Heart right ventricle (tissue), 16 donors: ENCODE measurements around the gene G6PC1. TPM values are rescaled to one million over a fixed set of nuclear protein-coding genes. Genes with fewer than 3 reads are reported as not detected.
"Not testable (repeated sequence)": the region's sequence is repeated elsewhere in the genome, so short reads cannot be mapped to it uniquely, and the experiment has no call there.

Experiments
- ATAC-seq, 8 donors: fragments of 200-7000 bp; cut with Tn5 transposase; one replicate each; pipeline ENCODE4 v1.9.1; 2020; ENCODE audit warnings: mild to moderate bottlenecking in 8 of 8, moderate library complexity in 8 of 8, moderate number of reproducible peaks in 1 of 8
- DNase-seq, 2 donors: peaks; one replicate each; pipeline ENCODE4 v3.0.0-alpha.2; 2020
- H3K27ac ChIP-seq, 10 donors: fragments of 200-600 bp; sonication (generic) in 2 of 10; one replicate each; pipeline versions ENCODE4 v1.5.0 to v1.8.0; 2020 to 2022; ENCODE audit warnings: mild to moderate bottlenecking in 3 of 10
- H3K27me3 ChIP-seq, 7 donors: fragments of 200-600 bp; one replicate each; pipeline ENCODE4 v1.8.0; 2021 to 2022; ENCODE audit warnings: mild to moderate bottlenecking in 2 of 7
- H3K36me3 ChIP-seq, 9 donors: fragments of 200-600 bp; sonication (generic) in 1 of 9; one replicate each; pipeline versions ENCODE4 v1.5.0 to v1.8.0; 2020 to 2022; ENCODE audit warnings: mild to moderate bottlenecking in 2 of 9
- H3K4me1 ChIP-seq, 9 donors: fragments of 200-600 bp; sonication (generic) in 1 of 9; one replicate each; pipeline versions ENCODE4 v1.5.0 to v1.8.0; 2020 to 2022; ENCODE audit warnings: mild to moderate bottlenecking in 4 of 9
- H3K4me3 ChIP-seq, 10 donors: fragments of 200-600 bp; sonication (generic) in 2 of 10; one replicate each; pipeline versions ENCODE4 v1.5.0 to v1.8.0; 2020 to 2022; ENCODE audit warnings: mild to moderate bottlenecking in 7 of 10, moderate library complexity in 2 of 10
- H3K9me3 ChIP-seq, 11 donors: fragments of 200-600 bp in 10 of 11; sonication (generic) in 2 of 11; one replicate each; pipeline versions ENCODE4 v1.5.0 to v1.8.0; 2013 to 2022; ENCODE audit warnings: mild to moderate bottlenecking in 2 of 11, control low read depth in 1 of 11, moderate library complexity in 1 of 11
- CTCF ChIP-seq, 9 donors: fragments of 200-600 bp; sonication (generic) in 2 of 9; IDR thresholded peaks; one replicate each; pipeline versions ENCODE4 v1.5.0 to v1.8.0; 2021 to 2022; ENCODE audit warnings: antibody characterized with exemption in 9 of 9, mild to moderate bottlenecking in 5 of 9, moderate library complexity in 1 of 9
- WGBS, 2 donors: extraction: QIAGEN DNeasy Blood & Tissue Kit; methylation state at CpG; one replicate each; pipeline ENCODE4 v1.1.7; 2013; ENCODE audit warnings: inconsistent platforms in 1 of 2; 5-methylcytosine and 5-hydroxymethylcytosine counted together
- intact Hi-C, 10 donors: fragments of 100-400 bp; cut with DNase I; formaldehyde crosslinking; loops; one replicate each; pipeline versions ENCODE4 v1.11.1 to v1.14.2; 2022
- long read RNA-seq, 3 donors: library from polyadenylated mRNA; unstranded; transcript quantifications; one replicate each; pipeline ENCODE4 v2.0.0, GENCODE V29; 2020 to 2021
- polyA plus RNA-seq, 2 donors: library from polyadenylated mRNA; stranded (reverse); fragments of 200-250 nt; gene quantifications; one replicate each; pipeline ENCODE4 v1.2.3, GENCODE V29; 2013
- total RNA-seq, 10 donors: library from RNA; stranded (reverse); fragmentation: NEBNext Ultra II Directional in 3 of 10; extraction: Animal tissue kit (Norgen Biotek cat#: 25700) in 3 of 10; gene quantifications; one replicate each; pipeline versions ENCODE4 v1.2.1 to v1.2.4, GENCODE V29; 2021 to 2023
- donor health status: Arrhythmogenic right ventricular cardiomyopathy.
- donor health status: ischemic (EF 13 %, LVEDD 7.1; RV severe dilation, severe dysfunction).
- donor health status: healthy with polysubstance abuse.
- donor health status: DM: no; HTN: yes; CAD: no.
- donor health status: DM: no; HTN: no; CAD: no.
- donor health status: ischemic (EF 25% LVEDD 6.9; RV normal size, moderate dysfunction).
- donor health status: ischemic (EF 25% LVEDD 5.7; RV mildly dilated, moderate dysfunction).
- donor health status: healthy.
- donor health status: DM: yes; HTN: yes; CAD: no.
- donor health status: Ischemic cardiomyopathy.
- donor health status: ischemic (EF 35%, LVEDD 5.7; RV mildly dilated, moderate dysfunction).
- donor health status: nonischemic (EF 11% LVEDD 7.7; RV severe dilation, severe dysfunction).
- donor health status: DM: yes; HTN: yes; CAD: no.
- donor health status: PGD.
- donor health status: ischemic (EF 29% LVEDD 5.4; RV normal size, mild dysfunction).
- donor health status: nonischemic (EF 23%, LVEDD 6.1; RV moderate dilation, normal function).

Gene G6PC1
- not detected for total RNA-seq
- not detected for polyA plus RNA-seq
- long read RNA-seq, donor 1: 0 reads
- long read RNA-seq, donor 2: 0 reads
- long read RNA-seq, donor 3: 0 reads

- DNase-seq (no peak), ATAC-seq (no peak)
- H3K4me3 ChIP-seq: no peak within 1 kb of the TSS
Observed at GRCh38 chr17:42900460-42901331, at the start of gene G6PC1. TSS of gene G6PC1 (plus strand) at chr17:42900799. CDS start at chr17:42900877, 78 bp downstream.

GRCh38 chr17:42850954-42851353, 49.6 kb upstream of the G6PC1 start, which contains the start of gene AOC3:
TSS of gene AOC3 (plus strand) at chr17:42851199. CDS start at chr17:42851344, 145 bp downstream.
- 35 to 45% methylated on average over 9 of the region's 9 CpGs for WGBS, 2 donors
- peak; percentile 45 to 48 for DNase-seq
- ATAC-seq: peak; percentile 27 to 78 (median 60)
- Histone ChIP-seq H3K9me3 (no peaks in the 10 kb centered on the region), H3K36me3 (peaks cover 0 to 1% (median 0%) of the 10 kb centered on the region in 9 donors), H3K4me3 (peak within 1 kb of the TSS in 9 of 10 donors; percentile 21 to 51 (median 40)), H3K4me1 (peaks cover 0 to 38% (median 6%) of the 10 kb centered on the region in 9 donors), H3K27ac (peak within 1 kb of the TSS in 6 of 10 donors; percentile 19 to 77 (median 72)), H3K27me3 (no peaks in the 10 kb centered on the region)
- TF ChIP-seq CTCF (IDR thresholded peaks at IDR 0.05): no peak
- intact Hi-C loops: no loop called here

More at GRCh38 chr17:42900460-42901331, at the start of gene G6PC1:
- WGBS, 2 donors: 85 to 87% methylated on average over 12 of the region's 12 CpGs
- no peaks in the 10 kb centered on the region for H3K9me3 ChIP-seq
- peaks cover 0 to 6% (median 0%) of the 10 kb centered on the region in 9 donors for H3K4me1 ChIP-seq
- H3K27me3 ChIP-seq: no peaks in the 10 kb centered on the region
- H3K27ac ChIP-seq: no peak within 1 kb of the TSS
- no peak for TF ChIP-seq CTCF (IDR thresholded peaks at IDR 0.05)
- H3K36me3 ChIP-seq: no peaks in the 10 kb centered on the region
- intact Hi-C loops: no loop called here

GRCh38 chr17:42851371-42852240, 49.0 kb upstream of the G6PC1 start:
- intact Hi-C loops, DNase-seq, H3K27me3 ChIP-seq, H3K9me3 ChIP-seq, H3K36me3 ChIP-seq: not testable (repeated sequence)
- WGBS, 2 donors: 76 to 85% methylated on average over 22 to 23 of the region's 28 CpGs
- peak in 4 of 8 donors; percentile 15 to 25 (median 15) for ATAC-seq
- Histone ChIP-seq H3K4me1 (peaks cover 0 to 32% (median 6%) of the 10 kb centered on the region in 9 donors), H3K27ac (peak overlapping the region in 6 of 10 donors; percentile 19 to 77 (median 72)), H3K4me3 (peak overlapping the region in 9 of 10 donors; percentile 21 to 51 (median 40))

- no peak for TF ChIP-seq CTCF (IDR thresholded peaks at IDR 0.05)
- H3K9me3 ChIP-seq: no peaks in the 10 kb centered on the region
- no peaks in the 10 kb centered on the region for H3K36me3 ChIP-seq
- no peak for DNase-seq
- 84 to 87% methylated on average over 15 of the region's 15 CpGs for WGBS, 2 donors
- peaks cover 0 to 31% (median 6%) of the 10 kb centered on the region in 9 donors for H3K4me1 ChIP-seq
- intact Hi-C loops: no loop called here
- no peak for ATAC-seq
- H3K27ac ChIP-seq: peak overlapping the region in 7 of 10 donors; percentile 25 to 77 (median 71)
- H3K27me3 ChIP-seq: no peaks in the 10 kb centered on the region
- H3K4me3 ChIP-seq: peak overlapping the region in 9 of 10 donors; percentile 21 to 51 (median 40)
Observed at GRCh38 chr17:42852351-42852750, 48.2 kb upstream of the G6PC1 start.
